Parathyroid adenoma (tissue), 2 donors: ENCODE measurements around the gene TMEM132C.

Experiments
- H2AFZ ChIP-seq: fragments of 300-600 bp; sonication (generic); one replicate; pipeline ENCODE4 v1.7.0; 2017; ENCODE audit warnings: antibody characterized with exemption, mild to moderate bottlenecking
- H3K27ac ChIP-seq: fragments of 300-600 bp; sonication (generic); one replicate; pipeline ENCODE4 v1.7.0; 2017
- H3K27me3 ChIP-seq: fragments of 300-600 bp; sonication (generic); one replicate; pipeline ENCODE4 v1.7.0; 2017; ENCODE audit warnings: low read length; ENCODE audit not compliant: control insufficient read depth, insufficient read depth
- H3K36me3 ChIP-seq: fragments of 300-600 bp; sonication (generic); one replicate; pipeline ENCODE4 v1.7.0; 2017; ENCODE audit warnings: low read length; ENCODE audit not compliant: control insufficient read depth, insufficient read depth
- H3K4me1 ChIP-seq: fragments of 300-600 bp; sonication (generic); one replicate; pipeline ENCODE4 v1.7.0; 2017; ENCODE audit warnings: control low read depth
- H3K4me2 ChIP-seq: fragments of 300-600 bp; sonication (generic); one replicate; pipeline ENCODE4 v1.7.0; 2017; ENCODE audit warnings: low read length
- H3K4me3 ChIP-seq: fragments of 300-600 bp; sonication (generic); one replicate; pipeline ENCODE4 v1.7.0; 2017; ENCODE audit warnings: low read depth, low read length
- H3K79me2 ChIP-seq: fragments of 300-600 bp; sonication (generic); one replicate; pipeline ENCODE4 v1.7.0; 2017; ENCODE audit warnings: control low read depth
- H3K9ac ChIP-seq: fragments of 300-600 bp; sonication (generic); one replicate; pipeline ENCODE4 v1.7.0; 2017; ENCODE audit warnings: mild to moderate bottlenecking
- H3K9me3 ChIP-seq: fragments of 300-600 bp; sonication (generic); one replicate; pipeline ENCODE4 v1.7.0; 2017; ENCODE audit warnings: low read length; ENCODE audit not compliant: control insufficient read depth
- TF ChIP-seq, protein P1 (sequence below): fragments of 300-600 bp; sonication (generic); IDR thresholded peaks from one replicate; pipeline ENCODE4 v1.7.0; 2017; ENCODE audit warnings: antibody characterized with exemption, mild to moderate bottlenecking
- donor health status: primary hyperparathyroidism.

TMEM132C gene

DNA sequence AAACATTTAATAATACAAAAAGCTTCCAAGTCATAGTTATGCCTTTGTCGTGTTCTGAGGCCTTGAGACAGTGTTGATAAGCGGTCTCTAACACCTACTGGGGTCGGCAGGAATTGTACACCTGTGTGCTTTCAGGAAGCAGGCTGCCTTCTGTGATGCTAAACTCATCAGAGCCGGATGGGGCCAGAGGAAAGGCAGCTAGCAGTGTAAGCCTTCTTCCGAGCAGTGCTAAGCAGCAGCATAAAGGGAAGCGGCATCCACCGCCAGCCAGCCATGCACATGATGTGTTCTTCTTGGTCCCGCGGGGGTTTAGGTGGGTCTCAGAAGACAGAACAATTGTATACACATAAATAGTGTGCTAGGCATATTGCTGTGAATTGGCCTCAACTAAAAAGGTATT is 397.5 kb downstream of the TMEM132C start:
- H2AFZ ChIP-seq: no peak overlapping the region
- H3K27ac ChIP-seq: no peak overlapping the region
- H3K4me2 ChIP-seq: no peak overlapping the region
- no peaks in the 10 kb centered on the region for H3K36me3 ChIP-seq
- TF ChIP-seq, protein P1, sequence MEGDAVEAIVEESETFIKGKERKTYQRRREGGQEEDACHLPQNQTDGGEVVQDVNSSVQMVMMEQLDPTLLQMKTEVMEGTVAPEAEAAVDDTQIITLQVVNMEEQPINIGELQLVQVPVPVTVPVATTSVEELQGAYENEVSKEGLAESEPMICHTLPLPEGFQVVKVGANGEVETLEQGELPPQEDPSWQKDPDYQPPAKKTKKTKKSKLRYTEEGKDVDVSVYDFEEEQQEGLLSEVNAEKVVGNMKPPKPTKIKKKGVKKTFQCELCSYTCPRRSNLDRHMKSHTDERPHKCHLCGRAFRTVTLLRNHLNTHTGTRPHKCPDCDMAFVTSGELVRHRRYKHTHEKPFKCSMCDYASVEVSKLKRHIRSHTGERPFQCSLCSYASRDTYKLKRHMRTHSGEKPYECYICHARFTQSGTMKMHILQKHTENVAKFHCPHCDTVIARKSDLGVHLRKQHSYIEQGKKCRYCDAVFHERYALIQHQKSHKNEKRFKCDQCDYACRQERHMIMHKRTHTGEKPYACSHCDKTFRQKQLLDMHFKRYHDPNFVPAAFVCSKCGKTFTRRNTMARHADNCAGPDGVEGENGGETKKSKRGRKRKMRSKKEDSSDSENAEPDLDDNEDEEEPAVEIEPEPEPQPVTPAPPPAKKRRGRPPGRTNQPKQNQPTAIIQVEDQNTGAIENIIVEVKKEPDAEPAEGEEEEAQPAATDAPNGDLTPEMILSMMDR: no peak
- H3K79me2 ChIP-seq: no peaks in the 10 kb centered on the region
- H3K4me1 ChIP-seq: no peaks in the 10 kb centered on the region
- no peaks in the 10 kb centered on the region for H3K9me3 ChIP-seq
- H3K27me3 ChIP-seq: no peaks in the 10 kb centered on the region
- no peak overlapping the region for H3K9ac ChIP-seq
- H3K4me3 ChIP-seq: no peak overlapping the region

DNA sequence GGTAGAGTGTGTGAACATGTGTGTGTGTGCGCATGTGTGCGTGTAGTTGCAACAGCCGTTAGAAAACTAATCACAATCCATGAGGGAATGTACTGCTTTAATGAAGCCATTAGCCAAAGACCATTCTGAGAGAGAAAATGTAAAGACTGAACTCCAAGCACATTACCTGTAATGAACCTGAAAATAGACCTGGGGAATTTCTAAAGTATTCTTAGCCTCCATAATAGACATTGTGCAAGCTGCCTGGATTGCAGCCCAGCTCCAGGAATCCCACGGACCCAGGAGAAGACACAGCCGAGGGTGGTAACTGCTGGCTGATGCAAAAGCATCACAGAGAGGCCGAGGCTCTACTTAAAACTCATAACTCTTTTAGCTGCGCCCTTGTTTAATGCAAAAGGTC is 400.2 kb downstream of the TMEM132C start:
- no peaks in the 10 kb centered on the region for H3K9me3 ChIP-seq
- no peak overlapping the region for H3K4me3 ChIP-seq
- H3K4me2 ChIP-seq: no peak overlapping the region
- no peaks in the 10 kb centered on the region for H3K27me3 ChIP-seq
- H2AFZ ChIP-seq: no peak overlapping the region
- TF ChIP-seq, protein P1: no peak
- no peak overlapping the region for H3K9ac ChIP-seq
- H3K36me3 ChIP-seq: no peaks in the 10 kb centered on the region
- no peaks in the 10 kb centered on the region for H3K4me1 ChIP-seq
- H3K79me2 ChIP-seq: no peaks in the 10 kb centered on the region
- no peak overlapping the region for H3K27ac ChIP-seq

DNA sequence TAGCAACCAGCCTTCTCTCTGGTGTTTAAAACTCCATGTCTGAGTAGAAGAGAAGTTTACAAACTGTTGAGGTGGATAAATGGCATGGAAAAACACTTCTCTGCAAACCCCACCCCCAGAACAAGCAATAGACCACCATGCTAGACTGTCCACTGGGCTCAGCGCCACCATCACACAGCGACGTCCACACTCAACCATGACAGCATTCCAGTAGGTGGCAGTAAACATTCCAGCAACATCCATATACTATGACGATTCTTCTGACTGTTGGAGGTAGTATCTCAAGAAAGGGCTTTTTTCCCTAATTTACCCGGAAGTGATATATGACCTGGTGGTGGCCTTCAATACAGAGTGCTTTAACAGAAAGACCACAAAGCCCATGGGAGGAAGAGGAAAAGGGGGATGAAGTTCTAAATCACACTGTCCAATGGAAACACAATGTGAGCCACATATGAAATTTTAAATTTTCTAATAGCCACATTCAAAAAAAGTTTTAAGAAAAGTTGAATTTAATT is 404.6 kb downstream of the TMEM132C start:
- TF ChIP-seq, protein P1: no peak
- Histone ChIP-seq H3K27me3 (no peaks in the 10 kb centered on the region), H3K36me3 (no peaks in the 10 kb centered on the region)

DNA sequence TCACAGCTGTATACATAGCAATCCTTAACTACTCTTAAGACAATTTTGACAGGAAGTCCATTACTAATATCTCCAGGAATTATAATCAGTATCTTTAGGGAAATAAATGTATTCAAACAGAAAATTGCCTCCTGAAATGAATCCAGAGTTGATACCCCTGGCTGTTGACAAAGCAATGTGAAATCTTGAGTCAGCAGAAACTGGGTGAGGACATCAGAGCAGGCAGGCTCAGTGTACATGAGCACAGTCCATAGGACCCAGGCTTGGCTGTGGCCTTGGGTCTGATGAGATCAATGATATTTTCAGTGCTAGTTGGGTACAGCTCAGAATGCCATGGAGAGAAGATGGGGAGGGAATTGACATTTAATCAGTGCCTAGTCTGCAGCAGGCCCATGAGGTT is 405.5 kb downstream of the TMEM132C start:
- TF ChIP-seq, protein P1: no peak
- Histone ChIP-seq H3K4me2 (no peak overlapping the region), H3K4me1 (no peaks in the 10 kb centered on the region), H2AFZ (no peak overlapping the region), H3K27ac (no peak overlapping the region), H3K9ac (no peak overlapping the region), H3K79me2 (no peaks in the 10 kb centered on the region), H3K36me3 (no peaks in the 10 kb centered on the region), H3K9me3 (no peaks in the 10 kb centered on the region), H3K4me3 (no peak overlapping the region), H3K27me3 (no peaks in the 10 kb centered on the region)

More for the DNA sequence above, 404.6 kb downstream of the TMEM132C start:
- Histone ChIP-seq H3K9me3 (no peaks in the 10 kb centered on the region), H3K79me2 (no peaks in the 10 kb centered on the region), H3K9ac (no peak overlapping the region), H2AFZ (no peak overlapping the region), H3K4me1 (no peaks in the 10 kb centered on the region), H3K4me3 (no peak overlapping the region), H3K4me2 (no peak overlapping the region), H3K27ac (no peak overlapping the region)

DNA sequence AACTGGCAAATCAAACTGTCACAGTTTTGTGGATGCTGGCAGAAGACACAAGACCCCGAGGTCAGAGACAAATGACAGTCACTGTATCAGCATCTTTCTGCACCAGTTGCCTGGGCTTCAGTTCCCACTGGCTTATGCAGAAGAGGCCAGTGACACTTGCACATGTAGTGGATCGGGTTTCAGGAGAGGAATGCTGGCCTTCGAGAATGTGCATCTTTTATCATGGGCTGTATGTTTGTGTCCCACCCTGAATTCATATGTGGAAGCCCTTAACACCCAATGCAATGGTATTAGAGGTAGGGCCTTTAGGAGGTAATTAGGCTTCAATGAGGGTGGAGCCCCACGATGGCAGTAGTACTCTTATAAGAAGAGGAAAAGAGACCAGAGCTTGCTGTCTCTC is 405.9 kb downstream of the TMEM132C start:
- no peak overlapping the region for H3K4me3 ChIP-seq
- no peaks in the 10 kb centered on the region for H3K9me3 ChIP-seq
- no peaks in the 10 kb centered on the region for H3K4me1 ChIP-seq
- H3K27ac ChIP-seq: no peak overlapping the region
- H3K9ac ChIP-seq: no peak overlapping the region
- H3K36me3 ChIP-seq: no peaks in the 10 kb centered on the region
- H3K27me3 ChIP-seq: no peaks in the 10 kb centered on the region
- TF ChIP-seq, protein P1: no peak
- H3K4me2 ChIP-seq: no peak overlapping the region
- H3K79me2 ChIP-seq: no peaks in the 10 kb centered on the region
- H2AFZ ChIP-seq: no peak overlapping the region
